ENCODE data around the gene NRL. TPM values are rescaled to one million over a fixed set of nuclear protein-coding genes. Genes with fewer than 3 reads are reported as not detected.

NRL gene
- total RNA-seq, 1 donor from 2014 or later, result 1.2 TPM

GRCh38 chr14:24086193-24086955 lies 28.4 kb downstream of the NRL start:
- FAIRE-seq, result no peak
- no peak for DNase-seq (ENCODE audit: low spot score in 2 of 2)

- no peak for FAIRE-seq
- DNase-seq (ENCODE audit: low spot score in 2 of 2), result no peak
Observed at GRCh38 chr14:24085215-24085614, 29.5 kb downstream of the NRL start.

- FAIRE-seq, result no peak
- DNase-seq (ENCODE audit: low spot score in 2 of 2), result no peak
Observed at GRCh38 chr14:24084440-24084839, 30.3 kb downstream of the NRL start.

GRCh38 chr14:24083462-24083861 lies 31.3 kb downstream of the NRL start:
- DNase-seq (ENCODE audit: low spot score in 2 of 2), result no peak
- no peak for FAIRE-seq

- FAIRE-seq, result no peak
Observed at GRCh38 chr14:24082411-24083080, 32.2 kb downstream of the NRL start.

GRCh38 chr14:24081739-24082211 lies 33.0 kb downstream of the NRL start:
- DNase-seq (ENCODE audit: low spot score in 2 of 2), result no peak
- no peak for FAIRE-seq

More at GRCh38 chr14:24082411-24083080, 32.2 kb downstream of the NRL start:
- no peak for DNase-seq (ENCODE audit: low spot score in 2 of 2)

- FAIRE-seq (no peak), DNase-seq (ENCODE audit: low spot score in 2 of 2) (peak in 1 of 2 donors; percentile 69)
Observed at GRCh38 chr14:24080888-24081738, 33.6 kb downstream of the NRL start.

GRCh38 chr14:24080142-24080530 lies 34.6 kb downstream of the NRL start:
- DNase-seq (ENCODE audit: low spot score in 2 of 2), result no peak
- FAIRE-seq, result no peak

GRCh38 chr14:24079491-24080141 lies 35.1 kb downstream of the NRL start:
- FAIRE-seq (no peak), DNase-seq (ENCODE audit: low spot score in 2 of 2) (no peak)

GRCh38 chr14:24078146-24078545 lies 36.6 kb downstream of the NRL start:
- DNase-seq (ENCODE audit: low spot score in 2 of 2) (no peak), FAIRE-seq (no peak)

- FAIRE-seq (no peak), DNase-seq (ENCODE audit: low spot score in 2 of 2) (no peak)
Observed at GRCh38 chr14:24077086-24077485, 37.7 kb downstream of the NRL start.

- no peak for DNase-seq (ENCODE audit: low spot score in 2 of 2)
Observed at GRCh38 chr14:24076302-24076601, 38.5 kb downstream of the NRL start.

GRCh38 chr14:24075485-24076301 lies 39.1 kb downstream of the NRL start:
- no peak for FAIRE-seq
- no peak for DNase-seq (ENCODE audit: low spot score in 2 of 2)

More at GRCh38 chr14:24076302-24076601, 38.5 kb downstream of the NRL start:
- no peak for FAIRE-seq

GRCh38 chr14:24074625-24075484 lies 39.9 kb downstream of the NRL start:
- no peak for FAIRE-seq

GRCh38 chr14:24072881-24073877 lies 41.6 kb downstream of the NRL start:
- FAIRE-seq, result no peak
- no peak for DNase-seq (ENCODE audit: low spot score in 2 of 2)

More at GRCh38 chr14:24074625-24075484, 39.9 kb downstream of the NRL start:
- no peak for DNase-seq (ENCODE audit: low spot score in 2 of 2)

- DNase-seq (ENCODE audit: low spot score in 2 of 2) (no peak), FAIRE-seq (no peak)
Observed at GRCh38 chr14:24072436-24072835, 42.3 kb downstream of the NRL start.

GRCh38 chr14:24071836-24072430 lies 42.8 kb downstream of the NRL start:
- DNase-seq (ENCODE audit: low spot score in 2 of 2) (no peak), FAIRE-seq (no peak)
